Kidney (tissue), 14 donors: ENCODE measurements around the gene BEND5. TPM values are rescaled to one million over a fixed set of nuclear protein-coding genes. Genes with fewer than 3 reads are reported as not detected.

Experiments used
- DNase-seq, 5 donors: peaks; one replicate each; pipeline ENCODE4 v3.0.0-alpha.2; 2013 to 2020
- FAIRE-seq: peaks from 2 replicates; lab custom pipeline; 2012; peaks lifted over from hg19 to GRCh38; lab: Jason Lieb, UNC
- H3K27ac ChIP-seq, 2 donors: one replicate each; pipeline ENCODE4 v1.7.0; 2013; ENCODE audit warnings: low read depth in 2 of 2, low read length in 2 of 2, inconsistent platforms in 1 of 2
- H3K27me3 ChIP-seq: one replicate; pipeline ENCODE4 v1.7.1; 2013; ENCODE audit warnings: low read length, inconsistent platforms; ENCODE audit not compliant: control insufficient read depth, insufficient read depth
- H3K36me3 ChIP-seq, 3 donors: one replicate each; pipeline versions ENCODE4 v1.7.0 to v1.7.1; 2013; ENCODE audit warnings: low read length in 3 of 3, control low read depth in 1 of 3, inconsistent platforms in 1 of 3; ENCODE audit not compliant: insufficient read depth in 3 of 3, control insufficient read depth in 2 of 3
- H3K4me1 ChIP-seq, 3 donors: one replicate each; pipeline versions ENCODE4 v1.7.0 to v1.7.1; 2013; ENCODE audit warnings: low read length in 3 of 3, inconsistent platforms in 1 of 3, low read depth in 1 of 3; ENCODE audit not compliant: control insufficient read depth in 2 of 3, insufficient read depth in 2 of 3
- H3K4me3 ChIP-seq, 3 donors: one replicate each; pipeline versions ENCODE4 v1.7.0 to v1.8.1; 2013; ENCODE audit warnings: low read length in 3 of 3, control low read depth in 1 of 3, inconsistent platforms in 1 of 3
- H3K9ac ChIP-seq, 3 donors: one replicate each; pipeline versions ENCODE4 v1.7.0 to v1.7.1; 2013; ENCODE audit warnings: low read length in 3 of 3, control low read depth in 1 of 3, inconsistent platforms in 1 of 3
- H3K9me3 ChIP-seq, 3 donors: one replicate each; pipeline versions ENCODE4 v1.7.0 to v1.7.1; 2013; ENCODE audit warnings: low read length in 3 of 3, control low read depth in 1 of 3, inconsistent platforms in 1 of 3; ENCODE audit not compliant: control insufficient read depth in 2 of 3, insufficient read depth in 1 of 3
- intact Hi-C: fragments of 100-400 bp; cut with DNase I; formaldehyde crosslinking; loops from one replicate; pipeline ENCODE4 v1.11.1; 2022
- polyA plus RNA-seq: library from polyadenylated mRNA; stranded (reverse); fragments of 350-450 nt; fragmentation: Illumina TruSeq; extraction: RNeasy Lipid Tissue Mini Kit (QIAGEN cat#74804); gene quantifications from one replicate; pipeline ENCODE4 v1.2.3, GENCODE V29; 2014; ENCODE audit warnings: low read depth, low replicate concordance; ENCODE audit not compliant: insufficient read depth
- total RNA-seq: library from RNA; stranded (reverse); fragmentation: NEBNext Ultra II Directional; extraction: Animal tissue kit (Norgen Biotek cat#: 25700); gene quantifications from one replicate; pipeline ENCODE4 v1.2.1, GENCODE V29; 2021
- TF ChIP-seq, protein P1 (sequence below): IDR thresholded peaks from 3 replicates; pipeline ENCODE4 v1.5.1; 2012; ENCODE audit warnings: mild to moderate bottlenecking, moderate library complexity, borderline replicate concordance; ENCODE audit not compliant: insufficient read depth; ENCODE audit errors: extremely low read depth
- donor health status: control.
- donor health status: control.
- donor health status: control.
- donor health status: control.
- donor health status: control.
- donor health status: DM: yes; HTN: yes; CAD: no.
- donor health status: Normal renal cell carcinoma (clear cell type).

BEND5 gene
- total and polyA plus RNA-seq, 2 donors from 2014 or later = 11.6 to 27.1 TPM

DNA sequence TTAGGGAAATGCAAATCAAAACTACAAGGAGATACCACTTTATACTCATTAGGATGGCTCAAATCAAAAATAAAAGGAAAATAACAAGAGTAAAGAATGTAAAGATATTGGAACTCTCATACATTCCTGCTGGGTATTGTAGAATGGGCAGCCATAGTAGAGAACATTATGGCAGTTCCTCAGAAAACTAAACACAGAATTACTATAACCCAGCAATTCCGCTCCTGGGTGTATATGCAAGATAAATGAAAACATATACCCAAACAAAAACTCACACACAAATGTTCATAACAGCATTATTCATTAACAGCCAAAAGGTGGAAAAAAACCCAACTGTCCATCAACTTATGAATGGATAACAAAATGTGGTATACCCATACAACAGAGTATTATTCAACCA is 11.4 kb downstream of the BEND5 start:
- Histone ChIP-seq H3K4me3 (no peak overlapping the region), H3K27ac (no peak overlapping the region), H3K27me3 (no peaks in the 10 kb centered on the region), H3K9me3 (no peaks in the 10 kb centered on the region), H3K4me1 (peaks cover 0 to 17% (median 15%) of the 10 kb centered on the region in 3 donors), H3K36me3 (peaks cover 0 to 8% (median 4%) of the 10 kb centered on the region in 3 donors), H3K9ac (no peak overlapping the region)
- no peak for DNase-seq
- intact Hi-C loops = no loop called here
- TF ChIP-seq, protein P1, sequence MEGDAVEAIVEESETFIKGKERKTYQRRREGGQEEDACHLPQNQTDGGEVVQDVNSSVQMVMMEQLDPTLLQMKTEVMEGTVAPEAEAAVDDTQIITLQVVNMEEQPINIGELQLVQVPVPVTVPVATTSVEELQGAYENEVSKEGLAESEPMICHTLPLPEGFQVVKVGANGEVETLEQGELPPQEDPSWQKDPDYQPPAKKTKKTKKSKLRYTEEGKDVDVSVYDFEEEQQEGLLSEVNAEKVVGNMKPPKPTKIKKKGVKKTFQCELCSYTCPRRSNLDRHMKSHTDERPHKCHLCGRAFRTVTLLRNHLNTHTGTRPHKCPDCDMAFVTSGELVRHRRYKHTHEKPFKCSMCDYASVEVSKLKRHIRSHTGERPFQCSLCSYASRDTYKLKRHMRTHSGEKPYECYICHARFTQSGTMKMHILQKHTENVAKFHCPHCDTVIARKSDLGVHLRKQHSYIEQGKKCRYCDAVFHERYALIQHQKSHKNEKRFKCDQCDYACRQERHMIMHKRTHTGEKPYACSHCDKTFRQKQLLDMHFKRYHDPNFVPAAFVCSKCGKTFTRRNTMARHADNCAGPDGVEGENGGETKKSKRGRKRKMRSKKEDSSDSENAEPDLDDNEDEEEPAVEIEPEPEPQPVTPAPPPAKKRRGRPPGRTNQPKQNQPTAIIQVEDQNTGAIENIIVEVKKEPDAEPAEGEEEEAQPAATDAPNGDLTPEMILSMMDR = no peak
- no peak for FAIRE-seq

DNA sequence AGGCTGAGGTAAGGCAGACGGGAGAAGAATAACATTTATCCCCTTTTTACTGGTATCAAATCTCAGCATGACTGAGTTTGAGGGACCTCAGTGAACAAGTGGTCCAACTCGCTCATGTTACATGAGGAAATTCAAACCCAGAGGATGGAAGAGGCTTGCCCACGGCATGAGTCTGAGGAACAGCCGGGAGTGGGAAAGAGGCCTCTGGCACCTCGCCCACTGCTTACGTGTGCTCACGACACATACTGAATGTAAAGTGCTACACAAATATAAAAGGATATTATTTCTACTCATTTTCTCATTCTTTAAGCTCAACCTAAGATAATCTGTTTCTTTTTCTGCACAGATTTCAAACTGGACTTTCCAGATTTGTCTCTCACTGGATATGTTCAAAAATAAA is 14.7 kb downstream of the BEND5 start:
- FAIRE-seq = no peak
- Histone ChIP-seq H3K9me3 (no peaks in the 10 kb centered on the region), H3K27ac (no peak overlapping the region), H3K36me3 (peaks cover 7 to 14% (median 12%) of the 10 kb centered on the region in 3 donors), H3K4me1 (peaks cover 0 to 9% (median 9%) of the 10 kb centered on the region in 3 donors), H3K27me3 (no peaks in the 10 kb centered on the region), H3K4me3 (no peak overlapping the region), H3K9ac (no peak overlapping the region)
- TF ChIP-seq, protein P1 = no peak
- peak in 1 of 5 donors; percentile 17 for DNase-seq
- intact Hi-C loops = no loop called here

DNA sequence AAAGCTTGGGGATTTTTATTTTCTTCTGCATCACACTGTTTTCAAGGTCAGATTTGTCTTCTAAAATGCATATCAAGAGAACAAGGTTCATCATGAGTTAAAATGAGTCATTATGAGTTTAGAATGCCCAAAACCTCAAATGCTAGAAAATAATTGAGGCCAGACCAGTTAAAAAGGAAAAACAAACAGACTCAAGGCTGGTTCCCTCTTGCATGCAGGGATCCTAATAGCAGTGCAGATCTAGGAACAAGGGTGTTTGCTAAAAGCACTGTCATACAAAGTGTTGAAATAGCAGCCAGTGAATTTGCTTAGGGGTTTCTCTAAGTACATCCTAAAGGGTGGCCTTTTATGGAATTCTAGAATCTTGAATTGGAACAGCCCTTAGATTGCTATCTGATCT is 15.3 kb downstream of the BEND5 start:
- TF ChIP-seq, protein P1 = no peak
- Histone ChIP-seq H3K9me3 (no peaks in the 10 kb centered on the region), H3K27me3 (no peaks in the 10 kb centered on the region), H3K36me3 (peaks cover 7 to 16% (median 13%) of the 10 kb centered on the region in 3 donors), H3K4me1 (peaks cover 0 to 9% (median 9%) of the 10 kb centered on the region in 3 donors), H3K4me3 (no peak overlapping the region), H3K9ac (no peak overlapping the region), H3K27ac (no peak overlapping the region)
- DNase-seq = no peak
- intact Hi-C loops = no loop called here
- FAIRE-seq = no peak

DNA sequence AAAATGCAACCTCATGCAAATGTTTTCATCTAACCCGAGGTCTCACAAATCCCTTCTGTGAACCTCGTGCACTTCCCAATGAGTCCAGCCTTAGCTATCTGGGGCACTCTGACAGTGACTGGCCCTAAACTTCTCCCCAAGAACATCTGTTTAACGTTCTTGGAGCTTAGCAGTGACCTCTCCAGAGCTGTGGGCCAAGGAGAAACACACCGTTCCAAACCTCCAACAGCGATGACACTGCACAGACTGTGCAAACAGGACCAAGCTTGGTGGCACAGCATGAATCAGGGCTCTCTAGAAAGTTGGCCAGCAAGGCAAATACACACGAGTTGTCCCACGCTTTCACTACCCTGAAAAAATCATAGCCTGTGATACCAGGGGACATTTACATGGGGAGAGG is 15.8 kb downstream of the BEND5 start:
- FAIRE-seq (no peak), DNase-seq (no peak)
- TF ChIP-seq, protein P1 = no peak
- Histone ChIP-seq H3K36me3 (peaks cover 9 to 17% (median 13%) of the 10 kb centered on the region in 3 donors), H3K9me3 (no peaks in the 10 kb centered on the region), H3K9ac (no peak overlapping the region), H3K27ac (no peak overlapping the region), H3K4me3 (no peak overlapping the region), H3K4me1 (peaks cover 0 to 9% (median 9%) of the 10 kb centered on the region in 3 donors), H3K27me3 (no peaks in the 10 kb centered on the region)
- intact Hi-C loops = no loop called here
